GM12878 (cell line): ENCODE results near the gene KIRREL3. TPM values are rescaled to one million over a fixed set of nuclear protein-coding genes. Genes with fewer than 3 reads are reported as not detected.

Experiments
- ATAC-seq: fragments of 200-7000 bp; cut with Tn5 transposase; 3 replicates; pipeline ENCODE4 v1.9.1; 2020; ENCODE audit warnings: mild to moderate bottlenecking, moderate library complexity
- BruUV-seq: library from RNA; stranded (reverse); fragments of 400-500 nt; replicated peaks from 2 replicates; lab custom pipeline; 2021; lab: Mats Ljungman, UMichigan
- CTCF ChIA-PET: fragments of 300-600 bp; sonication (Branson Sonifier 250); formaldehyde crosslinking; extraction: SDS; loops from one replicate; lab custom pipeline; 2021; ENCODE audit warnings: inconsistent platforms; lab: Yijun Ruan, JAX
- POLR2A ChIA-PET: fragments of 350-600 bp; formaldehyde crosslinking; extraction: SDS; loops from one replicate; lab custom pipeline; 2021; ENCODE audit warnings: inconsistent platforms; lab: Charles Lee
- RAD21 ChIA-PET: fragments of 300-600 bp; sonication (Branson Sonifier 250); formaldehyde crosslinking; loops from one replicate; lab custom pipeline; 2023; ENCODE audit warnings: antibody characterized with exemption; ENCODE audit not compliant: unreplicated experiment; lab: Charles Lee
- SMC1A ChIA-PET: fragments of 300-600 bp; sonication (Branson Sonifier 250); formaldehyde crosslinking; loops from one replicate; lab custom pipeline; 2023; ENCODE audit not compliant: unreplicated experiment, uncharacterized antibody; lab: Charles Lee
- DNase-seq: peaks from one replicate; pipeline ENCODE4 v3.0.0-alpha.2; 2011; ENCODE audit warnings: low read depth, low spot score
- FAIRE-seq: peaks from 3 replicates; lab custom pipeline; 2011; peaks lifted over from hg19 to GRCh38; lab: Jason Lieb, UNC
- H2AFZ ChIP-seq: 2 replicates; pipeline ENCODE4 v1.6.0; 2011; ENCODE audit warnings: low read depth, low read length, control low read depth; ENCODE audit not compliant: control insufficient read depth
- H3K27ac ChIP-seq: 2 replicates; pipeline ENCODE4 v1.5.1; 2011; ENCODE audit warnings: control low read depth; ENCODE audit not compliant: control insufficient read depth, insufficient read depth
- H3K27me3 ChIP-seq, 2 experiments: replicated peaks in 1 of 2; 2 replicates each; pipeline versions ENCODE4 v1.6.0 to v1.6.1; 2011; ENCODE audit warnings: low read length in 1 of 2; ENCODE audit not compliant: control insufficient read depth in 2 of 2, insufficient read depth in 2 of 2
- H3K36me3 ChIP-seq, 2 experiments: 2 replicates each; pipeline ENCODE4 v1.5.1; 2011; ENCODE audit warnings: low read length in 1 of 2; ENCODE audit not compliant: control insufficient read depth in 2 of 2, insufficient read depth in 2 of 2
- H3K4me1 ChIP-seq: 2 replicates; pipeline ENCODE4 v1.6.1; 2011; ENCODE audit warnings: mild to moderate bottlenecking, low read length, moderate library complexity, mixed read lengths; ENCODE audit not compliant: control insufficient read depth, insufficient read depth
- H3K4me2 ChIP-seq: 2 replicates; pipeline ENCODE4 v1.6.0; 2011; ENCODE audit warnings: control low read depth; ENCODE audit not compliant: control insufficient read depth, insufficient read depth
- H3K4me3 ChIP-seq: fragments of 200-600 bp; sonication (generic); 2 replicates; pipeline ENCODE4 v1.5.1; 2016
- H3K79me2 ChIP-seq: 2 replicates; pipeline ENCODE4 v1.6.0; 2011; ENCODE audit warnings: low read length; ENCODE audit not compliant: control insufficient read depth, insufficient read depth
- H3K9ac ChIP-seq: 2 replicates; pipeline ENCODE4 v1.8.0; 2011; ENCODE audit warnings: low read length, control low read depth, mixed read lengths; ENCODE audit not compliant: control insufficient read depth, insufficient read depth
- H3K9me3 ChIP-seq: replicated peaks from 3 replicates; pipeline ENCODE4 v1.5.1; 2011; ENCODE audit warnings: mild to moderate bottlenecking, low read length; ENCODE audit not compliant: control insufficient read depth, insufficient read depth
- H4K20me1 ChIP-seq: 2 replicates; pipeline ENCODE4 v1.6.0; 2011; ENCODE audit not compliant: control insufficient read depth, insufficient read depth
- ATF7 ChIP-seq: fragments of 450-650 bp; IDR thresholded peaks from 2 replicates; pipeline ENCODE4 v1.6.1; 2016; ENCODE audit warnings: low read depth, mild to moderate bottlenecking
- BCL3 ChIP-seq: IDR thresholded peaks from 2 replicates; pipeline ENCODE4 v1.6.1; 2011; ENCODE audit warnings: borderline replicate concordance, low read depth, mild to moderate bottlenecking, moderate library complexity, low read length; ENCODE audit not compliant: insufficient read depth, poor library complexity, severe bottlenecking
- CREB1 ChIP-seq: IDR thresholded peaks from 2 replicates; pipeline ENCODE4 v1.6.1; 2012; ENCODE audit warnings: low read depth, mild to moderate bottlenecking, inconsistent platforms
- FOXM1 ChIP-seq: IDR thresholded peaks from 2 replicates; pipeline ENCODE4 v1.6.1; 2012; ENCODE audit warnings: low read depth, mild to moderate bottlenecking, inconsistent platforms, low read length, moderate library complexity
- GATAD2B ChIP-seq: fragments of 450-650 bp; conservative IDR thresholded peaks from 2 replicates; pipeline ENCODE4 v1.6.1; 2017; ENCODE audit warnings: low read depth, mild to moderate bottlenecking, moderate library complexity
- HDGF ChIP-seq: fragments of 450-650 bp; IDR thresholded peaks from 2 replicates; pipeline ENCODE4 v1.6.1; 2016; ENCODE audit warnings: antibody characterized with exemption
- KAT2A ChIP-seq: conservative IDR thresholded peaks from 2 replicates; pipeline ENCODE4 v1.6.1; 2011; ENCODE audit warnings: low read depth, low read length; ENCODE audit not compliant: control insufficient read depth
- KDM1A ChIP-seq: fragments of 200-600 bp; sonication (generic); IDR thresholded peaks from 2 replicates; pipeline ENCODE4 v1.6.1; 2016; ENCODE audit warnings: borderline replicate concordance
- NBN ChIP-seq: fragments of 450-650 bp; IDR thresholded peaks from 2 replicates; pipeline ENCODE4 v1.6.1; 2016
- NR2C2 ChIP-seq: IDR thresholded peaks from 2 replicates; pipeline ENCODE4 v1.6.1; 2011; ENCODE audit warnings: borderline replicate concordance, low read depth; ENCODE audit not compliant: control insufficient read depth, insufficient read length
- RAD51 ChIP-seq: fragments of 450-650 bp; IDR thresholded peaks from 2 replicates; pipeline ENCODE4 v1.6.1; 2016; ENCODE audit warnings: moderate library complexity, mild to moderate bottlenecking, inconsistent platforms
- SUZ12 ChIP-seq: fragments of 200-600 bp; sonication (generic); IDR thresholded peaks from one replicate; pipeline ENCODE4 v1.6.1; 2018; ENCODE audit warnings: antibody characterized with exemption, mild to moderate bottlenecking; ENCODE audit not compliant: unreplicated experiment
- YY1 ChIP-seq: IDR thresholded peaks from 2 replicates; pipeline ENCODE4 v1.6.1; 2011; ENCODE audit warnings: low read depth, mild to moderate bottlenecking, low read length
- WGBS: methylation state at CpG from one replicate; pipeline ENCODE4 v1.1.6; 2016; ENCODE audit warnings: low lambda C conversion rate; ENCODE audit not compliant: insufficient replicate concordance, insufficient coverage; ENCODE audit errors: missing lambda C conversion rate; 5-methylcytosine and 5-hydroxymethylcytosine counted together
- in situ Hi-C: fragments of 300-500 bp; cut with MboI; formaldehyde crosslinking; loops from 9 replicates; pipeline ENCODE4 v1.14.3; 2018; ENCODE audit warnings: mixed read lengths
- intact Hi-C: fragments of 100-400 bp; cut with micrococcal nuclease; formaldehyde crosslinking; loops from one replicate; pipeline ENCODE4 v1.14.2; 2022; ENCODE audit not compliant: unreplicated experiment
- polyA plus RNA-seq, 11 experiments: library from polyadenylated mRNA; depleted of rRNA in 4 of 11; unstranded in 6 of 11; stranded (reverse) in 5 of 11; fragments of >200 nt; fragmentation: Nextera tagmentation in 4 of 11; fragmentation: Illumina TruSeq in 1 of 11; extraction: Ambion mirVana in 4 of 11; extraction: Trizol in 1 of 11; gene quantifications; 1 replicate in 1 of 11; 2 replicates in 10 of 11; pipeline versions ENCODE4 v1.2.1 to v1.2.3, GENCODE V29; 2011 to 2016; ENCODE audit warnings: inconsistent platforms in 2 of 11, missing spikeins in 2 of 11, low read depth in 1 of 11
- total RNA-seq, 4 experiments: library from RNA; depleted of rRNA in 3 of 4; stranded (reverse); fragments of >200 nt in 3 of 4; fragmentation: Illumina TruSeq in 1 of 4; extraction: Trizol in 1 of 4; gene quantifications; 2 replicates each; pipeline versions ENCODE4 v1.2.1 to v1.2.3, GENCODE V29; 2013 to 2021
- TF ChIP-seq, protein P1 (sequence below): fragments of 450-650 bp; IDR thresholded peaks from 2 replicates; pipeline ENCODE4 v1.6.1; 2018; ENCODE audit warnings: mild to moderate bottlenecking, low read depth, moderate library complexity; ENCODE audit not compliant: partially characterized antibody
- TF ChIP-seq, protein P2 (sequence below): fragments of 450-650 bp; IDR thresholded peaks from 2 replicates; pipeline ENCODE4 v1.6.1; 2017; ENCODE audit warnings: mild to moderate bottlenecking, moderate library complexity
- TF ChIP-seq, protein P3 (sequence below): IDR thresholded peaks from 2 replicates; pipeline ENCODE4 v1.6.1; 2011; ENCODE audit warnings: low read depth, mild to moderate bottlenecking, low read length, moderate library complexity, borderline replicate concordance; ENCODE audit errors: extremely low read depth

KIRREL3 gene
- total and polyA plus RNA-seq, 10 of the 15 experiments (the other 5 are each of a cell fraction or from before 2014, with no cell fraction given), result under 0.01 TPM; not detected in 9

- Histone ChIP-seq H2AFZ (no peak overlapping the region), H3K27me3 (peaks cover 2 to 4% of the 10 kb centered on the region in 2 experiments; a peak in 3 of 4 replicates), H3K9me3 (no peaks in the 10 kb centered on the region; the same call in 2 of the 3 replicates), H3K79me2 (no peaks in the 10 kb centered on the region), H3K27ac (no peak overlapping the region), H3K36me3 (no peaks in the 10 kb centered on the region), H4K20me1 (no peaks in the 10 kb centered on the region; the same call in 1 of the 2 replicates), H3K4me3 (no peak overlapping the region), H3K9ac (no peak overlapping the region), H3K4me1 (no peaks in the 10 kb centered on the region), H3K4me2 (no peak overlapping the region)
- SMC1A ChIA-PET, result interaction anchor here (0.8 kb wide), 1 partner anchor 319 kb away, joined by 3 read pairs; no protein-coding TSS in a partner anchor
- CTCF ChIA-PET, result no interaction called here
- ATAC-seq (no peak), DNase-seq (no peak), FAIRE-seq (no peak)
- RAD21 ChIA-PET, result no interaction called here
- POLR2A ChIA-PET, result no interaction called here
- intact Hi-C loops, result no loop called here
- 23% methylated on average over 7 of the region's 7 CpGs for whole genome bisulfite sequencing
- in situ Hi-C loops, result no loop called here
- no TSS peak for BruUV-seq
- no peak for TF ChIP-seq CREB1
- TF ChIP-seq NR2C2, result no peak
- no peak for TF ChIP-seq RAD51
- no peak for TF ChIP-seq ATF7
- no peak for TF ChIP-seq KDM1A
- no peak for TF ChIP-seq HDGF
- TF ChIP-seq, protein P1, sequence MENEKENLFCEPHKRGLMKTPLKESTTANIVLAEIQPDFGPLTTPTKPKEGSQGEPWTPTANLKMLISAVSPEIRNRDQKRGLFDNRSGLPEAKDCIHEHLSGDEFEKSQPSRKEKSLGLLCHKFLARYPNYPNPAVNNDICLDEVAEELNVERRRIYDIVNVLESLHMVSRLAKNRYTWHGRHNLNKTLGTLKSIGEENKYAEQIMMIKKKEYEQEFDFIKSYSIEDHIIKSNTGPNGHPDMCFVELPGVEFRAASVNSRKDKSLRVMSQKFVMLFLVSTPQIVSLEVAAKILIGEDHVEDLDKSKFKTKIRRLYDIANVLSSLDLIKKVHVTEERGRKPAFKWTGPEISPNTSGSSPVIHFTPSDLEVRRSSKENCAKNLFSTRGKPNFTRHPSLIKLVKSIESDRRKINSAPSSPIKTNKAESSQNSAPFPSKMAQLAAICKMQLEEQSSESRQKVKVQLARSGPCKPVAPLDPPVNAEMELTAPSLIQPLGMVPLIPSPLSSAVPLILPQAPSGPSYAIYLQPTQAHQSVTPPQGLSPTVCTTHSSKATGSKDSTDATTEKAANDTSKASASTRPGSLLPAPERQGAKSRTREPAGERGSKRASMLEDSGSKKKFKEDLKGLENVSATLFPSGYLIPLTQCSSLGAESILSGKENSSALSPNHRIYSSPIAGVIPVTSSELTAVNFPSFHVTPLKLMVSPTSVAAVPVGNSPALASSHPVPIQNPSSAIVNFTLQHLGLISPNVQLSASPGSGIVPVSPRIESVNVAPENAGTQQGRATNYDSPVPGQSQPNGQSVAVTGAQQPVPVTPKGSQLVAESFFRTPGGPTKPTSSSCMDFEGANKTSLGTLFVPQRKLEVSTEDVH, result no peak
- TF ChIP-seq SUZ12, result no peak
- TF ChIP-seq KAT2A, result no peak
- TF ChIP-seq BCL3, result no peak
- no peak for TF ChIP-seq YY1
- TF ChIP-seq GATAD2B, result no peak
- TF ChIP-seq FOXM1, result no peak
- TF ChIP-seq NBN, result no peak
- TF ChIP-seq, protein P2, sequence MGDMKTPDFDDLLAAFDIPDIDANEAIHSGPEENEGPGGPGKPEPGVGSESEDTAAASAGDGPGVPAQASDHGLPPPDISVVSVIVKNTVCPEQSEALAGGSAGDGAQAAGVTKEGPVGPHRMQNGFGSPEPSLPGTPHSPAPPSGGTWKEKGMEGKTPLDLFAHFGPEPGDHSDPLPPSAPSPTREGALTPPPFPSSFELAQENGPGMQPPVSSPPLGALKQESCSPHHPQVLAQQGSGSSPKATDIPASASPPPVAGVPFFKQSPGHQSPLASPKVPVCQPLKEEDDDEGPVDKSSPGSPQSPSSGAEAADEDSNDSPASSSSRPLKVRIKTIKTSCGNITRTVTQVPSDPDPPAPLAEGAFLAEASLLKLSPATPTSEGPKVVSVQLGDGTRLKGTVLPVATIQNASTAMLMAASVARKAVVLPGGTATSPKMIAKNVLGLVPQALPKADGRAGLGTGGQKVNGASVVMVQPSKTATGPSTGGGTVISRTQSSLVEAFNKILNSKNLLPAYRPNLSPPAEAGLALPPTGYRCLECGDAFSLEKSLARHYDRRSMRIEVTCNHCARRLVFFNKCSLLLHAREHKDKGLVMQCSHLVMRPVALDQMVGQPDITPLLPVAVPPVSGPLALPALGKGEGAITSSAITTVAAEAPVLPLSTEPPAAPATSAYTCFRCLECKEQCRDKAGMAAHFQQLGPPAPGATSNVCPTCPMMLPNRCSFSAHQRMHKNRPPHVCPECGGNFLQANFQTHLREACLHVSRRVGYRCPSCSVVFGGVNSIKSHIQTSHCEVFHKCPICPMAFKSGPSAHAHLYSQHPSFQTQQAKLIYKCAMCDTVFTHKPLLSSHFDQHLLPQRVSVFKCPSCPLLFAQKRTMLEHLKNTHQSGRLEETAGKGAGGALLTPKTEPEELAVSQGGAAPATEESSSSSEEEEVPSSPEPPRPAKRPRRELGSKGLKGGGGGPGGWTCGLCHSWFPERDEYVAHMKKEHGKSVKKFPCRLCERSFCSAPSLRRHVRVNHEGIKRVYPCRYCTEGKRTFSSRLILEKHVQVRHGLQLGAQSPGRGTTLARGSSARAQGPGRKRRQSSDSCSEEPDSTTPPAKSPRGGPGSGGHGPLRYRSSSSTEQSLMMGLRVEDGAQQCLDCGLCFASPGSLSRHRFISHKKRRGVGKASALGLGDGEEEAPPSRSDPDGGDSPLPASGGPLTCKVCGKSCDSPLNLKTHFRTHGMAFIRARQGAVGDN, result no peak
- TF ChIP-seq, protein P3, sequence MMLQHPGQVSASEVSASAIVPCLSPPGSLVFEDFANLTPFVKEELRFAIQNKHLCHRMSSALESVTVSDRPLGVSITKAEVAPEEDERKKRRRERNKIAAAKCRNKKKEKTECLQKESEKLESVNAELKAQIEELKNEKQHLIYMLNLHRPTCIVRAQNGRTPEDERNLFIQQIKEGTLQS, result no peak
Observed at GRCh38 chr11:126599217-126599897, 401.2 kb downstream of the KIRREL3 start.
